LNCaP clone FGC (cell line): Measurements from ENCODE around the gene KCNG2.

Experiments used
- DNase-seq: peaks from one replicate; pipeline ENCODE4 v3.0.0-alpha.2; 2011; ENCODE audit warnings: low read depth
- H3K4me3 ChIP-seq: 2 replicates; pipeline ENCODE4 v1.5.1; 2011; ENCODE audit warnings: mild to moderate bottlenecking, low read depth, low read length, control low read depth
- TF ChIP-seq, protein P1 (sequence below): IDR thresholded peaks from 2 replicates; pipeline ENCODE4 v1.5.1; 2012; ENCODE audit warnings: mild to moderate bottlenecking; ENCODE audit not compliant: control insufficient read depth, insufficient read depth; ENCODE audit errors: extremely low read depth

Gene KCNG2

GRCh38 chr18:79890674-79891073 is 92.9 kb downstream of the KCNG2 start:
- H3K4me3 ChIP-seq = no peak overlapping the region
- DNase-seq = no peak
- TF ChIP-seq, protein P1, sequence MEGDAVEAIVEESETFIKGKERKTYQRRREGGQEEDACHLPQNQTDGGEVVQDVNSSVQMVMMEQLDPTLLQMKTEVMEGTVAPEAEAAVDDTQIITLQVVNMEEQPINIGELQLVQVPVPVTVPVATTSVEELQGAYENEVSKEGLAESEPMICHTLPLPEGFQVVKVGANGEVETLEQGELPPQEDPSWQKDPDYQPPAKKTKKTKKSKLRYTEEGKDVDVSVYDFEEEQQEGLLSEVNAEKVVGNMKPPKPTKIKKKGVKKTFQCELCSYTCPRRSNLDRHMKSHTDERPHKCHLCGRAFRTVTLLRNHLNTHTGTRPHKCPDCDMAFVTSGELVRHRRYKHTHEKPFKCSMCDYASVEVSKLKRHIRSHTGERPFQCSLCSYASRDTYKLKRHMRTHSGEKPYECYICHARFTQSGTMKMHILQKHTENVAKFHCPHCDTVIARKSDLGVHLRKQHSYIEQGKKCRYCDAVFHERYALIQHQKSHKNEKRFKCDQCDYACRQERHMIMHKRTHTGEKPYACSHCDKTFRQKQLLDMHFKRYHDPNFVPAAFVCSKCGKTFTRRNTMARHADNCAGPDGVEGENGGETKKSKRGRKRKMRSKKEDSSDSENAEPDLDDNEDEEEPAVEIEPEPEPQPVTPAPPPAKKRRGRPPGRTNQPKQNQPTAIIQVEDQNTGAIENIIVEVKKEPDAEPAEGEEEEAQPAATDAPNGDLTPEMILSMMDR = no peak

- H3K4me3 ChIP-seq = no peak overlapping the region
- DNase-seq = no peak
- TF ChIP-seq, protein P1 = no peak
Observed at GRCh38 chr18:79896738-79897137, 99.0 kb downstream of the KCNG2 start.

- no peak overlapping the region for H3K4me3 ChIP-seq
- TF ChIP-seq, protein P1 = no peak
- DNase-seq = no peak
Observed at GRCh38 chr18:79897940-79898625, 100.3 kb downstream of the KCNG2 start.

DNA sequence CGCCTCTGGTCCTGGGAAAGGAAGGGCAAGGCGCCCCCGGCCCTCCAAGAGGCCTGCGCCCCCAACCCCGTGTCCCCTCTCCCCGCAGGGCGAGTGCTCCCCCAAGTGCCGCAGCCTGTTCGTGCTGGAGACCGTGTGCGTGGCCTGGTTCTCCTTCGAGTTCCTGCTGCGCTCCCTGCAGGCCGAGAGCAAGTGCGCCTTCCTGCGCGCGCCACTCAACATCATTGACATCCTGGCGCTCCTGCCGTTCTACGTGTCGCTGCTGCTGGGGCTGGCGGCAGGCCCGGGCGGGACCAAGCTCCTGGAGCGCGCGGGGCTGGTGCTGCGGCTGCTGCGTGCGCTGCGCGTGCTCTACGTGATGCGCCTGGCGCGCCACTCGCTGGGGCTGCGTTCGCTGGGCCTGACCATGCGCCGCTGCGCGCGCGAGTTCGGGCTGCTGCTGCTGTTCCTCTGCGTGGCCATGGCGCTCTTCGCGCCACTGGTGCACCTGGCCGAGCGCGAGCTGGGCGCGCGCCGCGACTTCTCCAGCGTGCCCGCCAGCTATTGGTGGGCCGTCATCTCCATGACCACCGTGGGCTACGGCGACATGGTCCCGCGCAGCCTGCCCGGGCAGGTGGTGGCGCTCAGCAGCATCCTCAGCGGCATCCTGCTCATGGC is 101.3 kb downstream of the KCNG2 start:
- H3K4me3 ChIP-seq = no peak overlapping the region
- TF ChIP-seq, protein P1 = no peak
- no peak for DNase-seq

DNA sequence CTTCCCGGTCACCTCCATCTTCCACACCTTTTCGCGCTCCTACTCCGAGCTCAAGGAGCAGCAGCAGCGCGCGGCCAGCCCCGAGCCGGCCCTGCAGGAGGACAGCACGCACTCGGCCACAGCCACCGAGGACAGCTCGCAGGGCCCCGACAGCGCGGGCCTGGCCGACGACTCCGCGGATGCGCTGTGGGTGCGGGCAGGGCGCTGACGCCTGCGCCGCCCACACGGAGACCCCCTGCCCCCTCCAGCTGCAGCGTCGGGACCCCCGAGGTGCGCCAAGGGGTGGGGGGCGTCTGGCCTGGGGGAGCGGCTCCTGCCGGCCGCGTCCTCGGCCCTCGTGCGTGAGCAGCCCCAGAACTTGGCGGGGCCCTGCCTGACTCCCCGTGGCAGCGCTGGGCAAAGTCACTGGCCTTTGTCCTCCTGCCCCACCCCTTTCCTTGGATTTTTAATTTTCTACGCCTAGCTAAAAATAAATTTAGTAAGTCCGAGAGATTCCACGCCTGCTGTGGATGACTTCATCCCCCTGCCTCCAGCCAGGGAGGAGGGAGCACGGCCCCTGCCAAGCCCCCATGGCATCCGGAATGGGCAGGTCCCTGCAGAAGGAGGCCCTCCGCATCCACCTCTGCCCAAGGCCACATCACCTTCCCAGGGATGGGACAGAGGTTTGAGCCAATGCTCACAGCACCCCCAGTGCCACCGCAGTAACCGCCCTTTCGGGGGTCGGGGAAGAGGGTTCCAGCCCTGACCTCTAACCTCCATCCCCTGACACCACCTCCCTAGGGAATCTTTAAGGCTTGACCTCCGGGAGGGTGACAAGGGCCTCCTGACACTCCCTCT is 102.1 kb downstream of the KCNG2 start:
- TF ChIP-seq, protein P1 = no peak
- no peak overlapping the region for H3K4me3 ChIP-seq
- no peak for DNase-seq

DNA sequence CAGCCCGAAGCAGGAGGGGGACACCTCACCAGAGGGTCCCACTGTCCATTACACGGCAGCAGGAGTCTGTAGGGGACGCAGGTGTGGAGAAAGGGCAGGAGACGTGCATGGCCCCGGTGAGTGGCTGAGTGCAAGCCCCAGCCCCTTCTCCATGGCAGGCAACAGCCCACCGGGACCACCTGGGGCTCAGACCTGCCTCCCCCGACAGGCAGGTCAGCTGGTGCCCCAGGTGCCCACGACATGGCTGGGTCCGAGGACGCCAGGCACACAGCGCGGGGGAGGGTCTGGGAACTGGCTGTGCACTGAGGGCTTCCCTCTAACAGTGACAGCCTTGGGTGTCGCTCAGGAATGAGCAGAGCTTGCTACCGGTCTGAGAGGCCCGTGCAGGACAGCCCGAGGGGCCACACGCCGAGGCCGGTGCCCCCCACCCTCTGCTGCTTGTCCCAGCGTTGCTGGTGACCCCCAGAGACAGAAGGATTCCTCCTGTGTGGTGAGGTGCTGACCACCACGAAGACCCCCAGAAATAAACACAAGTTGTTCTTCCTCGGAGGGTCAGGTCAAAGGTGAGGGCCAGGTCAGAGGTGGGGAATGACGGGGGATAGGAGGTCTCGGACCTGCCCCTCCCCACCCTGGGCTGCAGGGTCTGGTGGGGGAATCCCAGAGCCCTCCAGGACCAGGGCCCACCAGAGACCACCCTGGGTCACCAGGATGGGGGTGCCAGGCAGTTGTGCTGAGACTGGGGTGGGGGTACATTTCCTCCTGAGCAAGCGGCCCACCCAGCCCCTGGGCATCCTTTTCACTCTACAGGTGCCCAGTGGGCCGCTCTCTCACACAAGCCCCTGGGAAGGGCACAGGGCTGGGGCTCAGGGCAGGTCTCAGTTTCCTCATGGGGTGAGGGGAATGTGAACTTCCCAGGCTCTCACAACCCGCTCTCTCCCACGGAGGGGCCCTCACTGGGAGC is 103.2 kb downstream of the KCNG2 start:
- TF ChIP-seq, protein P1 = no peak
- no peak overlapping the region for H3K4me3 ChIP-seq
- DNase-seq = no peak
